GM18498 (cell line): Measurements from ENCODE around the gene DACT3.

Source experiments
- ATAC-seq: cut with Tn5 transposase; IDR thresholded peaks from one replicate; pipeline ENCODE4 v1.9.1; 2021; ENCODE audit warnings: mild to moderate bottlenecking, moderate library complexity; ENCODE audit not compliant: unreplicated experiment

Gene DACT3

GRCh38 chr19:46614114-46614722, 46.8 kb downstream of the DACT3 start:
- no peak for ATAC-seq

- no peak for ATAC-seq
Measured at GRCh38 chr19:46613525-46613924, 47.5 kb downstream of the DACT3 start.

DNA sequence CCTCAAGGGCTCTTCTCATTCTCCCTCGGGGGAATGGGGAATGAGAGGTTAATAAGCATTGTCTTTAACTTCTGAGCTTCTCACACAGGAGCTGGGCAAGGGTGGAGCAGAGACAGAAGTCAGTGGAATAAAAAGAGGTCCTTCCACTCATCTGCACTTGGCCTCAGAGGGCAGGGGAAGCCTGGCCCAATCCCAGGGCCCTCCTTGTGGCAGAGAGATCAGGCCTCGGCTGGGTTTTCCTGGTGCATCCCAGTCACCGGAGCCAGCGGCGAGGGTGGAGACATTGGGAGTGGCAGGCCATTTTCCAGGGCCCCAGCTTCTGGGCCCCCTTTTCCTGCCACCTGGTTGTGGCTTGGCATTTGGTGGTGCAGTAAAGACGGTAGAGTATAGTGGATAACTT, 49.2 kb downstream of the DACT3 start:
- ATAC-seq: no peak

- no peak for ATAC-seq
Measured at GRCh38 chr19:46610851-46611770, 49.9 kb downstream of the DACT3 start.

DNA sequence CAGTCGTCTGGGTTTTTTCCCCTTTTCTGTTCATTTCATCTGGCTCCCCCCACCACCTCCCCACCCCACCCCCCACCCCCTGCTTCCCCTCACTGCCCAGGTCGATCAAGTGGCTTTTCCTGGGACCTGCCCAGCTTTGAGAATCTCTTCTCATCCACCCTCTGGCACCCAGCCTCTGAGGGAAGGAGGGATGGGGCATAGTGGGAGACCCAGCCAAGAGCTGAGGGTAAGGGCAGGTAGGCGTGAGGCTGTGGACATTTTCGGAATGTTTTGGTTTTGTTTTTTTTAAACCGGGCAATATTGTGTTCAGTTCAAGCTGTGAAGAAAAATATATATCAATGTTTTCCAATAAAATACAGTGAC, 50.6 kb downstream of the DACT3 start:
- no peak for ATAC-seq

GRCh38 chr19:46609511-46610412, 51.2 kb downstream of the DACT3 start:
- ATAC-seq: no peak

DNA sequence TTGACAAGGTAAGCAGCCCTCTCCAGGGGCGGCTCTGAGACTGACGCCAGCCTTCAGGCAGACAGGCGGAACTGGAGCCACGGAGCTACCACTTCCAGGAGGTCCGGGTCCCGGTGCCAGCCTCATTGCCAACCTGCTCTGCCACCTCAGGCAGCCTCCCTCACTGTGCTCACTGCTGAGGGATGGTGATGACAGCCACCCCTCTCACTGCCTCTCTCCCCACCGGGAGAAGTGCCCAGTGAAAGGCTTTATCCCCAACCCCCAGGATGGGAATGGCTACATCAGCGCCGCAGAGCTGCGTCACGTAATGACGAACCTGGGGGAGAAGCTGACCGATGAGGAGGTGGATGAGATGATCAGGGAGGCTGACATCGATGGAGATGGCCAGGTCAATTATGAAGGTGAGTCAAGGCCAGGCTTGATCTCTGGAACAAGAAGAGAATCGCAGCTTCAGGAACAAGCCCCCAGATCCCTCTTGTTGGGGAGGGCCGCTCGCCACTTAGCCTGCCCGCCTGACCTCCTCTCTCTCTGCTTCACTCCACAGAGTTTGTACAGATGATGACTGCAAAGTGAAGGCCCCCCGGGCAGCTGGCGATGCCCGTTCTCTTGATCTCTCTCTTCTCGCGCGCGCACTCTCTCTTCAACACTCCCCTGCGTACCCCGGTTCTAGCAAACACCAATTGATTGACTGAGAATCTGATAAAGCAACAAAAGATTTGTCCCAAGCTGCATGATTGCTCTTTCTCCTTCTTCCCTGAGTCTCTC, 52.2 kb downstream of the DACT3 start:
- ATAC-seq: no peak

DNA sequence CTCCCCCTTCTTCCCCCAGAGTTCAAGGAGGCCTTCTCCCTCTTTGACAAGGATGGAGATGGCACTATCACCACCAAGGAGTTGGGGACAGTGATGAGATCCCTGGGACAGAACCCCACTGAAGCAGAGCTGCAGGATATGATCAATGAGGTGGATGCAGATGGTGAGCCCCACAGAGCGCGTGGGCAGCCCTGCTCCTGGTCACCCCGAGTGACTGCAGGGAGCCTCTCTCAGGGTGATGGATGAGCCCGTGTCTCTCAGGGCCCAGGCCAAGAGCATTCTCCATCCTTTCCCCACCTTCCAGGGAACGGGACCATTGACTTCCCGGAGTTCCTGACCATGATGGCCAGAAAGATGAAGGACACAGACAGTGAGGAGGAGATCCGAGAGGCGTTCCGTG, 52.8 kb downstream of the DACT3 start:
- ATAC-seq: no peak

DNA sequence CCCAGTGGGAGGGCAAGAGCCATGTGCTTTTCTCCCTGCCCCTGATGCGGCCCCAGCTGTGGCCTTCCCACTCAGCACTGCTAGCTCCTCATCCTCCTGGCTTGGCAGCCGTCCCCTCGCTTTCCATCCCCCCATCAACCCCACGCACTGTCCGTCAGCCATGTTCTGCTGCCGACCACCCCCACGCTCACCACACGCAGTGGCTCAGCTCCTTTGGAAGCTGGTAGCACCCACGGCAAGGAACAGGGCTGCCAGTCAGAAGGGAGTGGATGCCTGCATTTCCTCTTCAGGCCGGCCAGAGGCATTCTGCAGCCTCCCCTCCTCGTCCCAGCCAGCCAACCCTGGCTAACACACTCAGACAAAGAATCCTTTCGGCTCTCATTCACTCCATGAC, 53.5 kb downstream of the DACT3 start:
- no peak for ATAC-seq

DNA sequence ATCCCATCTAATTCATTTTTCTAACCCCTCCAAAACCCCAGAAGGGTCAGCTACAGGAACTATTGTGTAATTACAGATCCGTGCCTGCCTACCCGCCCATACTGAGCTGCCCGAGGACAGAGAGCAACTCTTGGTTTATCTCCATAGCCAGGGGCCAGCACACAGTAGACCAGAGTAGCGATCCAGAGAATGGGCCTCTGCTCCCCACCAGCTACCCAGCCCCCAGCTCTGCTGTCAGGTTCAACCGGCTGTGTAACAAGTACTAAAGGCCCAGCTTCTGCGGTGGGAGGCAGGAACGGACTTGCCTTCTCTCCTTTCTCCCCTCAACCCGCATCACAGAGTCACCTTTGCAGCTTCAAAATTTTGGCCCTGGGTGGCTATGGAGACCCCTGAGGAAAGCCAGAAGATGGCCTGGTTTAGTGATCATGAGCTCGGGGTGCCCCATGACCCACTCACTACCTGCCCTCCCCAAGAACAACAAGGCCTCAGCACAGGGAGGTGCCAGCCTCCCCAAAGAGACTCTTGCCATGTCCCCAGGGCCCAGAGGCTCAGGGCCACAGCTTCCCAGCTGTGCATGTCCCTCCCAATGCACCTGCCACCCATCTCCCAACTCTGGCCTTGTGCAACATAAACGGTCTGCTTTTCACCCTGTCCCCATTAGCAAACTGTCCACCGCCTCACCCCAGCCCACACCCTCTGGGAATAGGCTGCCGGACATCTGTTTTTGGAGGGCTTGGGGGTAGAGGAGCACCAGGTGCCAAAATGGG, 54.1 kb downstream of the DACT3 start:
- ATAC-seq: no peak

- ATAC-seq: no peak
Measured at GRCh38 chr19:46606019-46606418, 55.0 kb downstream of the DACT3 start.

GRCh38 chr19:46605356-46605821, 55.6 kb downstream of the DACT3 start:
- ATAC-seq: no peak

- ATAC-seq: no peak
Measured at GRCh38 chr19:46604781-46605355, 56.1 kb downstream of the DACT3 start.

DNA sequence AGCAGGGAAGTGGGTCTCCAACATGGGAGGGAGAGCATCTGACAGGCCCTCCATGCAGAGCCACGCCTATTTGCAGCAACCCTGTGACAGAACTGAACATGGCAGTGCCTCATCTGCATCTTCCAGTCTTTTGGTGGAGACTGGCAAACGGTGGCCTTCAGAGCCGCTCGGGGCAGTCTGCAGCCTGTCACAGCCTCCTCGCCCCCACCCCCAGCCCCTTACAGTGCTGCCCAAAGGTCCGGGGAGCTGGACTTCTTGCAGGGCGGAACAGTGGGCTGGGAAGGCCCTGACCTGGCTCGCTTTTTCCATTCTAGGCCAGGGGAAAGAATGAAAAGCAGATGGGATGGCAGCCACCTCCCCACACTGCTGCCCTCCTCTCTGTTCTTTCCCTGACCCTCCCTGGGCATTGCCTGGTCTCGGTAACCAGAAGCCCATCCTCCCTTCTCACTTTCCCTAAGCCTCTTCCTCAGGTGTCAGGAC, 57.2 kb downstream of the DACT3 start:
- ATAC-seq: no peak

- ATAC-seq: no peak
Measured at GRCh38 chr19:46603195-46603637, 57.8 kb downstream of the DACT3 start.

GRCh38 chr19:46602392-46603194, 58.4 kb downstream of the DACT3 start:
- no peak for ATAC-seq

DNA sequence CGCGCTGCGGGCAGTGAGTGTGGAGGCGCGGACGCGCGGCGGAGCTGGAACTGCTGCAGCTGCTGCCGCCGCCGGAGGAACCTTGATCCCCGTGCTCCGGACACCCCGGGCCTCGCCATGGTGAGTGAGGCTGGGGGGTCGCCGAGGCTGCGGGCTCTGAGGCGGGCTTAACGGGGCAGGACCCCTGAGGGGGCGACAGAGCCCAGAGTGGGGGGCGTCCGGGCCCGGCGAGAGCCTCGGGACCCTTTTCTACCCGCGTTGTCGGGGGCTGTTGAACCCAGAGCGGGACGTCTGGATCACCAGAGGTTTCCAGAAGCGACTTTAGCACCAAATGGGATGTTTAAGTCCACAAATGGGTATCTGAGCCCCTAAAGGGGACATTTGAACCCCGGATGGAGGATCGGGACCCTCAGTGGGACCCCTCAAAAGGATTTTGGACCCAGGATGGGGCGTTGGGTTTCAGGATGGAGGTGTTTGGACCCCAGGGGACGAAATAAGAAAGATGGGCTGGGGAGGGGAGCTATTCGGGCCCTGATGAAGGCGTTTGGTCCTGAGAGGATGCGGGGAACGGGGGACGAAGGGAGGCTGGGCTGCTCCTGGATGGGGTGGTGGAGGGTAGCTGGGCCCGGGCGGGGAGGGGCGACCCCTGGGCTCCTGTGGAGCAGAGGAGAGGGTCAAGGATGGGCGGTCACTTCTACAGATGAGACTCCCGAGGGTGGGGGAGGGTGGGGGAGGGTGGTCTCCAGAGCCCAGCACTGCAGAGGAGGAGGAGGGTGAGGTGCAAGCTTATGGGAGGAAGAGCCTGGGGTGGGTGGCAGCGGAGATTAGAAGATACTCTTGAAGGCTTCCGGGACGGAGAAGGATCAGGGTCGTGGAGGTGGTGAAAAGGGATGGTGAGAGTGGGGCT, 59.4 kb downstream of the DACT3 start, which contains the start of gene CALM3:
Gene CALM3 (plus strand): TSS at position 13 of the 907 bp plus-strand sequence. CDS start 105 bp downstream, at position 118.
- ATAC-seq: no peak
